Measurements from ENCODE around the gene ZDHHC12. TPM values are rescaled to one million over a fixed set of nuclear protein-coding genes. Genes with fewer than 3 reads are reported as not detected.

Gene ZDHHC12
- total and polyA plus RNA-seq, 3 donors from 2014 or later: 36.4 to 57.5 (median 39.3) TPM

DNA sequence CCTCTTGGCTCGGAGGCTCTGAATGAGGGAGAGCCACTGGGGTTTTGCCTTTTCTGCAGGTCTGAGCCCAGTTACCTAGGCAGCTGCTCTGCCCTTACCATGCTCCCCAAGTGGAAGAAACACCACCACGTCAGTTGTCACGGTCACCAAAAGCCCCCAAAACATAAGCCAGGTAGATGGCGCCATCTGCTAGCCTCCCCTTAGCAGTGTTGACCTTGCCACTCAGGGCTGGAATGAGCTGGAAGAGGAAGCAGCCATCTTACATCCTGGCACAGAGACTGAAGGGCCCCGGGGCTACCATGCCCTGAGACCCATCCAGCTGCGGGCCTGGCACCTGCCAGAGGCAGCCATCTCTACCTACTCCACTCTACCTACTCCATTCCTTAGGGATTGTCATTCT, 40.4 kb upstream of the ZDHHC12 start:
- Histone ChIP-seq H3K27ac (no peak overlapping the region), H3K4me3 (no peak overlapping the region), H3K9me3 (no peaks in the 10 kb centered on the region), H3K4me1 (no peaks in the 10 kb centered on the region), H3K27me3 (no peaks in the 10 kb centered on the region), H3K36me3 (ENCODE audit: low read depth, missing control alignments) (no peaks in the 10 kb centered on the region)
- TF ChIP-seq, protein P1, sequence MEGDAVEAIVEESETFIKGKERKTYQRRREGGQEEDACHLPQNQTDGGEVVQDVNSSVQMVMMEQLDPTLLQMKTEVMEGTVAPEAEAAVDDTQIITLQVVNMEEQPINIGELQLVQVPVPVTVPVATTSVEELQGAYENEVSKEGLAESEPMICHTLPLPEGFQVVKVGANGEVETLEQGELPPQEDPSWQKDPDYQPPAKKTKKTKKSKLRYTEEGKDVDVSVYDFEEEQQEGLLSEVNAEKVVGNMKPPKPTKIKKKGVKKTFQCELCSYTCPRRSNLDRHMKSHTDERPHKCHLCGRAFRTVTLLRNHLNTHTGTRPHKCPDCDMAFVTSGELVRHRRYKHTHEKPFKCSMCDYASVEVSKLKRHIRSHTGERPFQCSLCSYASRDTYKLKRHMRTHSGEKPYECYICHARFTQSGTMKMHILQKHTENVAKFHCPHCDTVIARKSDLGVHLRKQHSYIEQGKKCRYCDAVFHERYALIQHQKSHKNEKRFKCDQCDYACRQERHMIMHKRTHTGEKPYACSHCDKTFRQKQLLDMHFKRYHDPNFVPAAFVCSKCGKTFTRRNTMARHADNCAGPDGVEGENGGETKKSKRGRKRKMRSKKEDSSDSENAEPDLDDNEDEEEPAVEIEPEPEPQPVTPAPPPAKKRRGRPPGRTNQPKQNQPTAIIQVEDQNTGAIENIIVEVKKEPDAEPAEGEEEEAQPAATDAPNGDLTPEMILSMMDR (IDR thresholded peaks at IDR 0.05): no peak
- no peak for TF ChIP-seq POLR2A (IDR thresholded peaks at IDR 0.05)
- intact Hi-C loops (cut with DNase I; ENCODE audit: low total_unique reads): no loop called here
- no peak for DNase-seq
- WGBS, 2 donors: 93 to 98% methylated on average over 4 to 6 of the region's 6 CpGs

DNA sequence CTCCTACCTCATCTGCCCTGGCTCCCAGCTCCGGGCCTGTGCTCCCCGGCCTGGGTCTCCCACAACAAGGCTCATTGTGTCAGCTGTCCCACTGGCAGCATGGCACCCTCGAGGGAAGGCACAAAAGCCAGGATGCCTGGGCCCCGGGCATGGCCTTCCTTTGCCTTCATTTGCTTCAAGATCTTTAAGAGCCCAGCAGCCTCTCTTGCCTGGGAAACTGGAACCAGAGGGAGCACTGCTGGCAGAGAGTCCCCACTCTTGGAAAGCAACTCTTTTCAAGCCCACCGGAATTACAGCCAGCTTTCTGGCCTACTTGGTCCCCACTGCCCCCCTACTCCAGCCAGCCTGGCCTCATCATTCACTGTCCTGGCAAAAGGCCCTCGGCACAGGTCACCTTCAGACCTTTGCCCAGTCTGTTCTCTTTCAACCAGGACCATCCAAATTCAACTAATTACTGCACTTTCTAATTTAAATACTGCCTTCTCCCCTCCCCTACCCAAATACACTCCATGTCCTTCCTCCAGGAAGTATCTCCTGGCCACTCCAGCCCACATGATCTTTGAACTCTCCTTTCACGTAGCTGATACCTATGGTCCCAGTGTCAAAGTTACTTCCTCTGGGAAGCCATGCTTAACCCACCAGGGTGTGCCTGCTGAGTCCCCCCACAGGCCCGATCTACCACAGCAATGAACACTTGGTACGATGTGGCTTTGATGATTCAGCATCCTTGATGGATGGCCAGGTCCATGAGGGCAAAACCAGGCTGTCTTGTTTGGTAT, 38.9 kb upstream of the ZDHHC12 start:
- H3K4me3 ChIP-seq: no peak overlapping the region
- intact Hi-C loops (cut with DNase I; ENCODE audit: low total_unique reads): no loop called here
- H3K27ac ChIP-seq: no peak overlapping the region
- 81 to 92% methylated on average over 9 of the region's 9 CpGs for WGBS, 2 donors
- TF ChIP-seq, protein P1 (IDR thresholded peaks at IDR 0.05): no peak
- TF ChIP-seq POLR2A (IDR thresholded peaks at IDR 0.05): no peak
- no peaks in the 10 kb centered on the region for H3K36me3 ChIP-seq (ENCODE audit: low read depth, missing control alignments)
- no peaks in the 10 kb centered on the region for H3K9me3 ChIP-seq
- DNase-seq: no peak
- H3K4me1 ChIP-seq: no peaks in the 10 kb centered on the region
- no peaks in the 10 kb centered on the region for H3K27me3 ChIP-seq

DNA sequence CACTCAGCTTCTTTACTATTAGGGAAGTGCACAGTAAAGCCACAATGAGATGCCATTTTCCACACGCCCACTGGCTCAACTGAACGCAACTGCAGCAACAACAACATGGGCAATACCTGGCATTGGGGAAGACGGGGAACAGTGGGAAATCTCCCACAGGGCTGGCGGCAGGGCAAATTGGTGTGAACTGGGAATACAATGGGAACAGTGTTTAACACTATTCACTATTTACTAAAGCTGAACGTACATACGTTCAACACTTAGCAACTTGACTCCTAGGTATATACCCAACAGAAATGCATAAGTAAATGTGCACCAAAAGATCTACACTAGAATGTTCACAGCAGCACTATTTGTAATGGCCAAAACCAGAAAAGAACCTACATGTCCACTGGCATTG, 33.7 kb upstream of the ZDHHC12 start:
- no peak overlapping the region for H3K27ac ChIP-seq
- WGBS, 2 donors: 80 to 95% methylated on average over 6 of the region's 6 CpGs
- H3K36me3 ChIP-seq (ENCODE audit: low read depth, missing control alignments): no peaks in the 10 kb centered on the region
- intact Hi-C loops (cut with DNase I; ENCODE audit: low total_unique reads): no loop called here
- no peaks in the 10 kb centered on the region for H3K9me3 ChIP-seq
- no peaks in the 10 kb centered on the region for H3K4me1 ChIP-seq
- no peaks in the 10 kb centered on the region for H3K27me3 ChIP-seq
- no peak for TF ChIP-seq POLR2A (IDR thresholded peaks at IDR 0.05)
- TF ChIP-seq, protein P1 (IDR thresholded peaks at IDR 0.05): no peak
- H3K4me3 ChIP-seq: no peak overlapping the region
- DNase-seq: no peak

DNA sequence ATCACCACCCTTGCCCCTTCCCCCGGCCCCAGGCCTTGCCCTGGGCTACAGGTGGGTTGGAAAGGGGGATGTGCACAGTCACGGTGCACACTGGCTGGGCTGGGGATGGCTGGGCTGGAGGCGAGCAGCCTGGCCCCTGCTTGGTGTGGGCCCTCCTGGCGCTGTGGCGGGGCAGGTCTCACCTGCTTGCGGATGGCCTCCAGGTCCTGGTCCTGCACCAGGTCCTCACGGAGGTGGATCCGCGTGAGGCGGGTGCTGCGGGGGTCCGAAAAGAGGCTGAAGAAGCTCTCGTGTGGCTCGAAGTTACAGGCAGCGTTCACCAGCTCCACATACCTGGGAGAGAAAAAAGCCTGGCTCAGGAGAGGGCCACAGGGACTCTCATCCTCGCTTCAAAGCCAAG, 29.7 kb upstream of the ZDHHC12 start:
- Histone ChIP-seq H3K27me3 (no peaks in the 10 kb centered on the region), H3K27ac (no peak overlapping the region), H3K4me3 (no peak overlapping the region), H3K36me3 (ENCODE audit: low read depth, missing control alignments) (no peaks in the 10 kb centered on the region), H3K9me3 (no peaks in the 10 kb centered on the region), H3K4me1 (no peaks in the 10 kb centered on the region)
- WGBS, 2 donors: 91 to 94% methylated on average over 11 to 16 of the region's 16 CpGs
- no peak for DNase-seq
- intact Hi-C loops (cut with DNase I; ENCODE audit: low total_unique reads): no loop called here
- TF ChIP-seq, protein P1 (IDR thresholded peaks at IDR 0.05): no peak
- no peak for TF ChIP-seq POLR2A (IDR thresholded peaks at IDR 0.05)

Measured in testis (tissue), 3 donors.